GM19372 (cell line): ENCODE measurements around the gene AGXT2.

ENCODE experiments used
- ATAC-seq: cut with Tn5 transposase; IDR thresholded peaks from one replicate; pipeline ENCODE4 v1.9.1; 2021; ENCODE audit warnings: mild to moderate bottlenecking, low read depth, moderate library complexity; ENCODE audit not compliant: unreplicated experiment

The AGXT2 gene

GRCh38 chr5:35016174-35017051 lies 31.3 kb downstream of the AGXT2 start:
- ATAC-seq = no peak

- no peak for ATAC-seq
These were observed 32.7 kb downstream of the AGXT2 start for GRCh38 chr5:35015063-35015462.

GRCh38 chr5:35012796-35013195 lies 35.0 kb downstream of the AGXT2 start:
- ATAC-seq = no peak

GRCh38 chr5:35012365-35012764 lies 35.4 kb downstream of the AGXT2 start:
- ATAC-seq = no peak

- no peak for ATAC-seq
These were observed 37.1 kb downstream of the AGXT2 start for GRCh38 chr5:35010676-35011075.

- ATAC-seq = no peak
These were observed 38.1 kb downstream of the AGXT2 start for GRCh38 chr5:35009657-35010056.

GRCh38 chr5:35009019-35009418 lies 38.7 kb downstream of the AGXT2 start:
- no peak for ATAC-seq

GRCh38 chr5:35004771-35005170 lies 43.0 kb downstream of the AGXT2 start:
- ATAC-seq = no peak

- no peak for ATAC-seq
These were observed 43.5 kb downstream of the AGXT2 start for GRCh38 chr5:35004200-35004599.

- ATAC-seq = peak; percentile 84
These were observed 44.5 kb downstream of the AGXT2 start for GRCh38 chr5:35003018-35003957.

GRCh38 chr5:35002459-35002858 lies 45.3 kb downstream of the AGXT2 start:
- no peak for ATAC-seq

GRCh38 chr5:35001842-35002241 lies 45.9 kb downstream of the AGXT2 start:
- ATAC-seq = no peak

- ATAC-seq = no peak
These were observed 49.5 kb downstream of the AGXT2 start for GRCh38 chr5:34998058-34998789.

- ATAC-seq = no peak
These were observed 51.5 kb downstream of the AGXT2 start for GRCh38 chr5:34996261-34996660.

- ATAC-seq = no peak
These were observed 53.8 kb downstream of the AGXT2 start for GRCh38 chr5:34993951-34994350.

- ATAC-seq = no peak
These were observed 56.1 kb downstream of the AGXT2 start for GRCh38 chr5:34991486-34992238.

- ATAC-seq = no peak
These were observed 60.8 kb downstream of the AGXT2 start for GRCh38 chr5:34986965-34987364.

- ATAC-seq = no peak
These were observed 64.9 kb downstream of the AGXT2 start for GRCh38 chr5:34982823-34983222.

GRCh38 chr5:34978681-34979080 lies 69.1 kb downstream of the AGXT2 start:
- no peak for ATAC-seq
